ENCODE data around the gene E2F1.

Gene E2F1

DNA sequence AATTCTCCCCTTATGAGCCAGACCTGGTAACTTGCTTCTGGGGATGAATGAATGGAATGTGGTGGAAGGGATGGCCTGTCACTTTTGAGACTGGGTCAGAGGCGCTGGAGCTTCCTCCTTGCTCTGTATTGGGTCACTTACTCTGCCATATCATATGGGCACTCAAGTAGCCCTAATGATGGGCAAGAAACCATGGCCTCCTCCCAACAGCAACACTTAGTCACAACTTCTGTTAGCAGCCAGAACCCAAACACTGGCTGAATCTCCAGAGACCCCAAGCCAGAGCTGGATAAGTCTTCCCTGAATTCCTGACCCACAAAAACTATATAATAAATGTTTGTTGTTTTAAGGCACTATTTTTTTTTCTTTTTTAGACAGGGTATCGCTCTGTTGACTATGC is 5.5 kb downstream of the E2F1 start:
- TF ChIP-seq, protein P1, sequence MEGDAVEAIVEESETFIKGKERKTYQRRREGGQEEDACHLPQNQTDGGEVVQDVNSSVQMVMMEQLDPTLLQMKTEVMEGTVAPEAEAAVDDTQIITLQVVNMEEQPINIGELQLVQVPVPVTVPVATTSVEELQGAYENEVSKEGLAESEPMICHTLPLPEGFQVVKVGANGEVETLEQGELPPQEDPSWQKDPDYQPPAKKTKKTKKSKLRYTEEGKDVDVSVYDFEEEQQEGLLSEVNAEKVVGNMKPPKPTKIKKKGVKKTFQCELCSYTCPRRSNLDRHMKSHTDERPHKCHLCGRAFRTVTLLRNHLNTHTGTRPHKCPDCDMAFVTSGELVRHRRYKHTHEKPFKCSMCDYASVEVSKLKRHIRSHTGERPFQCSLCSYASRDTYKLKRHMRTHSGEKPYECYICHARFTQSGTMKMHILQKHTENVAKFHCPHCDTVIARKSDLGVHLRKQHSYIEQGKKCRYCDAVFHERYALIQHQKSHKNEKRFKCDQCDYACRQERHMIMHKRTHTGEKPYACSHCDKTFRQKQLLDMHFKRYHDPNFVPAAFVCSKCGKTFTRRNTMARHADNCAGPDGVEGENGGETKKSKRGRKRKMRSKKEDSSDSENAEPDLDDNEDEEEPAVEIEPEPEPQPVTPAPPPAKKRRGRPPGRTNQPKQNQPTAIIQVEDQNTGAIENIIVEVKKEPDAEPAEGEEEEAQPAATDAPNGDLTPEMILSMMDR (IDR thresholded peaks at IDR 0.05; ENCODE audit: low read depth, low read length, missing control alignments) = no peak
- in situ Hi-C loops (cut with HindIII; ENCODE audit: low sequenced_read_pairs) = no loop called here

DNA sequence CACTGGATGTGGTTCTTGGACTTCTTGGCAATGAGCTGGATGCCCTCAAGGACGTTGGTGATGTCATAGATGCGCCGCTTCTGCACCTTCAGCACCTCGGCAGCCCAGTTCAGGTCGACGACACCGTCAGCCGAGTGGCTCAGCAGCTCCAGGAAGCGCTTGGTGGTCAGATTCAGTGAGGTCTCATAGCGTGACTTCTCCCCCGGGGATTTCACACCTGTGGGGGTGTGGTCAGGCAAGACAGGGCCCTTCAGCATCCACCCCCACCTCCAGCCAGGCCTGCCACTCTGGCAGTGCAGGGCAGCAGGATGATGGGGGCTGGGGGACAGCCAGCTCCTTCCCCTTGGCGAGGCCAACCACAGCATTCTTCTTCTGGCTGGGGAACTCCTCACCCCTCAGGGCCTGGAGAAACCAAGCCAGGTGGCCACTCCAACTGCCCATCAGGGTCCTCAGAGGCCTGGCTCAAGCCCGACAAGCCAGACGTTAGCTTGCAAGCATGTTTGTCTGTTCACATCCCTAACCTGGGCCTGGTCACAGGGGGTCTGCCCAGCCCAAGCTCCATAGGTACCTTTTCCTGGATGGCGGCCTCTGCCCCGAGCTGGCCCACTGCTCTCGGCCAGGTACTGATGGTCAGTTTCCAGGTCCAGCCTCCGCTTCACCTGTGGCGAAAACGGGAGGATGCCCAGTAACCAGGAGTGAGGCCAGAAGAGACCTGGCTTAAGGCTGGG is 6.3 kb downstream of the E2F1 start:
- no peak for DNase-seq (ENCODE audit: low read depth)
- TF ChIP-seq, protein P1 (IDR thresholded peaks at IDR 0.05; ENCODE audit: low read depth, low read length, missing control alignments) = no peak
- in situ Hi-C loops (cut with HindIII; ENCODE audit: low sequenced_read_pairs) = no loop called here
- no peak overlapping the region for H3K4me3 ChIP-seq (ENCODE audit: low read depth, low read length)

More for the DNA sequence above, 5.5 kb downstream of the E2F1 start:
- H3K4me3 ChIP-seq (ENCODE audit: low read depth, low read length) = no peak overlapping the region
- peak; percentile 28 for DNase-seq (ENCODE audit: low read depth)

DNA sequence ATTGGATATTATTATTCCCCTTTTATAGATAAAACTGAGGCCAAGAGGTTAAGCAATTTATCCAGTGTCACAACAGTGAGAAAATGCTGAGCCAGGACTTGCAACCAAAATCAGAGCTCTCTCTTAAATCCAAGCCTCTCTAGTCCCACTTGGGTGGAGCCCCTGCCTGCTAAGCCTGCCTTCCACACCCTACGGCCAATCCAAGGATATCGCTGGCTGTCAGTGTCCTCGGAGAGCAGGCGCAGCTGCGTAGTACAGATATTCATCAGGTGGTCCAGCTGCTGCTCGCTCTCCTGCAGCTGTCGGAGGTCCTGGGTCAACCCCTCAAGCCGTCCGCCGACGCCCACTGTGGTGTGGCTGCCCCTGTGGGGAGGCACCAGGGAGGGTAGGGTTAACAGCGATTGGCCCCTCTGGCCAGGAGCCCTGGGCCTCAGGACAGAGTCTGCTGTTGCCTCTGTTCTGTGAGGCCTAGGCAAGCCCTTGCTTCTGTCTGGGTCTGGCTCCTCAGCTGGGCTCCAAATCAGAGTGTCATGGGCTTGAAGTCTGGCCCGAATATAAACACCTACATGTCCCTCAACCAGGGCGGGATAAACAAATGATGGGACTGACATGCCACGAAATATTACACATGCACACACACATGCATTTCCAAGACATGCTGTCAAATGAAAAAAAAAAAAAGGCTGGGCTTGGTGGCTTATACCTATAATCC is 8.0 kb downstream of the E2F1 start:
- no peak overlapping the region for H3K4me3 ChIP-seq (ENCODE audit: low read depth, low read length)
- in situ Hi-C loops (cut with HindIII; ENCODE audit: low sequenced_read_pairs) = no loop called here
- TF ChIP-seq, protein P1 (IDR thresholded peaks at IDR 0.05; ENCODE audit: low read depth, low read length, missing control alignments) = no peak
- no peak for DNase-seq (ENCODE audit: low read depth)

DNA sequence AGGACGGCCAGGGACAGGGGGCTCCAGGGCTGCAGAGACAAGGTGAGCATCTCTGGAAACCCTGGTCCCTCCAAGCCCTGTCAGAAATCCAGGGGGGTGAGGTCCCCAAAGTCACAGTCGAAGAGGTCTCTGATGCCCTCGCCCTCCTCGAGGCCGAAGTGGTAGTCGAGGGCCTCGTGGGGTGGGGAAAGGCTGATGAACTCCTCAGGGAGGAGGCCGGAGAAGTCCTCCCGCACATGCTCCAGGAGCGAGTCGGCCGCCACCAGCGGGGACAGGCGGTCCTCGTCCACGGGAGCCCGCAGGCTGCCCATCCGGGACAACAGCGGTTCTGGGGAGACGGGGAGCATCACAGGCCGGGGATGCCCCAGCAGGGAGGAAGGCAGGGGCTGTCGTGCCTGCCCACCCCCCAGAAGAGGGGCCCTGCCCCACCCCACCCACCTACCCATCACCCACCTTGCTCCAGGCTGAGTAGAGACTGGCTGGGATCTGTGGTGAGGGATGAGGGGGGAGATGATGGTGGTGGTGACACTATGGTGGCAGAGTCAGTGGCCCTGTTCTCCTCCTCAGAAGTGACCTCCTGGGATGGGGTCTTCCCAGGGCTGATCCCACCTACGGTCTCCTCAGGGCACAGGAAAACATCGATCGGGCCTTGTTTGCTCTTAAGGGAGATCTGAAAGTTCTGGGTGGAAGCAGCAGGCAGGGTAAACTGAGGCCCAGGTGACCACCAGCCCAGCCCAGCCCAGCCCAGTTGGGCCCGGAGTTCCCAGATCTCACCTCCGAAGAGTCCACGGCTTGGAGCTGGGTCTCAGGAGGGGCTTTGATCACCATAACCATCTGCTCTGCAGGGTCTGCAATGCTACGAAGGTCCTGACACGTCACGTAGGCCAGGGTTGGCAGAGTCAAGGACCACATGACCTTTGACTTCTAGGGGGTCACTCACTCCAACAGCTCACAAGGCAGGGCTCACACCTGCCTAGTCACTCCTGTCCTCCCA is 9.2 kb downstream of the E2F1 start:
- in situ Hi-C loops (cut with HindIII; ENCODE audit: low sequenced_read_pairs) = no loop called here
- DNase-seq (ENCODE audit: low read depth) = no peak

DNA sequence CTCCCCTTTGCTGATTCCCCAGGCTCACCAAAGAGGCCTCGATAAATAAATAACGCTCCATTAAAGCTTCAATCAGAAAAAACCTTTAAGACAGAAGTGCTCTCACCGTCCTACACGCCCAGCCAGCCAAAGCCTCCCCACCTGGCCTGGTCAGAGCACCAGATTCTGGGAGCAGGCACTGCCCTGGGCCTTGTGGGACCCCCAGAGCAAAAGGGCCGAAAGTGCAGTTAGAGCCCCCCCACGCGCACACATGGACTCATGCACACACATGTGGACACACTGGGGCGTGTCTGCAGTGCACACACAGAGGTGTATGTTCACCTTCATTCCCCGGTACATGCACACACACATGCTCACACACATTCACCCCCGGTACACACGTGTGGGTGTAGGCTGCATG is 10.1 kb downstream of the E2F1 start:
- in situ Hi-C loops (cut with HindIII; ENCODE audit: low sequenced_read_pairs) = no loop called here
- TF ChIP-seq, protein P1 (IDR thresholded peaks at IDR 0.05; ENCODE audit: low read depth, low read length, missing control alignments) = no peak
- no peak overlapping the region for H3K4me3 ChIP-seq (ENCODE audit: low read depth, low read length)

More for the DNA sequence above, 9.2 kb downstream of the E2F1 start:
- TF ChIP-seq, protein P1 (IDR thresholded peaks at IDR 0.05; ENCODE audit: low read depth, low read length, missing control alignments) = no peak
- no peak overlapping the region for H3K4me3 ChIP-seq (ENCODE audit: low read depth, low read length)

More for the DNA sequence above, 10.1 kb downstream of the E2F1 start:
- DNase-seq (ENCODE audit: low read depth) = no peak
